HL-60 (cell line): Measurements from ENCODE around the gene JARID2.

Experiments used
- GABPA ChIP-seq: IDR thresholded peaks from 2 replicates; pipeline ENCODE4 v1.6.1; 2012; ENCODE audit warnings: low read depth
- POLR2AphosphoS5 ChIP-seq: IDR thresholded peaks from 2 replicates; pipeline ENCODE4 v1.6.1; 2012; ENCODE audit warnings: low read depth
- SPI1 ChIP-seq: IDR thresholded peaks from 2 replicates; pipeline ENCODE4 v1.6.1; 2012; ENCODE audit warnings: low read depth, mild to moderate bottlenecking, borderline replicate concordance
- TF ChIP-seq, protein P1 (sequence below): IDR thresholded peaks from one replicate; pipeline ENCODE4 v1.5.1; 2011; ENCODE audit warnings: low read length, control low read depth, inconsistent platforms; ENCODE audit not compliant: insufficient read depth
- TF ChIP-seq, protein P2 (sequence below): IDR thresholded peaks from 2 replicates; pipeline ENCODE4 v1.6.1; 2012; ENCODE audit warnings: low read depth; ENCODE audit not compliant: insufficient replicate concordance

DNA sequence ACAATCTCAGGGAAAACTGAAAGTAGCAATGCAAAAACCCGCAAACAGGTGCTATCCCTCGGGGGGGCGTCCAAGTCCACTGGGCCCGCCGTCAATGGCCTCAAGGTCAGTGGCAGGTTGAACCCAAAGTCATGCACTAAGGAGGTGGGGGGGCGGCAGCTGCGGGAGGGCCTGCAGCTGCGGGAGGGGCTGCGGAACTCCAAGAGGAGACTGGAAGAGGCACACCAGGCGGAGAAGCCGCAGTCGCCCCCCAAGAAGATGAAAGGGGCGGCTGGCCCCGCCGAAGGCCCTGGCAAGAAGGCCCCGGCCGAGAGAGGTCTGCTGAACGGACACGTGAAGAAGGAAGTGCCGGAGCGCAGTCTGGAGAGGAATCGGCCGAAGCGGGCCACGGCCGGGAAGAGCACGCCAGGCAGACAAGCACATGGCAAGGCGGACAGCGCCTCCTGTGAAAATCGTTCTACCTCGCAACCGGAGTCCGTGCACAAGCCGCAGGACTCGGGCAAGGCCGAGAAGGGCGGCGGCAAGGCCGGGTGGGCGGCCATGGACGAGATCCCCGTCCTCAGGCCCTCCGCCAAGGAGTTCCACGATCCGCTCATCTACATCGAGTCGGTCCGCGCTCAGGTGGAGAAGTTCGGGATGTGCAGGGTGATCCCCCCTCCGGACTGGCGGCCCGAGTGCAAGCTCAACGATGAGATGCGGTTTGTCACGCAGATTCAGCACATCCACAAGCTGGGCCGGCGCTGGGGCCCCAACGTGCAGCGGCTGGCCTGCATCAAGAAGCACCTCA, 250.7 kb downstream of the JARID2 start:
- TF ChIP-seq, protein P1, sequence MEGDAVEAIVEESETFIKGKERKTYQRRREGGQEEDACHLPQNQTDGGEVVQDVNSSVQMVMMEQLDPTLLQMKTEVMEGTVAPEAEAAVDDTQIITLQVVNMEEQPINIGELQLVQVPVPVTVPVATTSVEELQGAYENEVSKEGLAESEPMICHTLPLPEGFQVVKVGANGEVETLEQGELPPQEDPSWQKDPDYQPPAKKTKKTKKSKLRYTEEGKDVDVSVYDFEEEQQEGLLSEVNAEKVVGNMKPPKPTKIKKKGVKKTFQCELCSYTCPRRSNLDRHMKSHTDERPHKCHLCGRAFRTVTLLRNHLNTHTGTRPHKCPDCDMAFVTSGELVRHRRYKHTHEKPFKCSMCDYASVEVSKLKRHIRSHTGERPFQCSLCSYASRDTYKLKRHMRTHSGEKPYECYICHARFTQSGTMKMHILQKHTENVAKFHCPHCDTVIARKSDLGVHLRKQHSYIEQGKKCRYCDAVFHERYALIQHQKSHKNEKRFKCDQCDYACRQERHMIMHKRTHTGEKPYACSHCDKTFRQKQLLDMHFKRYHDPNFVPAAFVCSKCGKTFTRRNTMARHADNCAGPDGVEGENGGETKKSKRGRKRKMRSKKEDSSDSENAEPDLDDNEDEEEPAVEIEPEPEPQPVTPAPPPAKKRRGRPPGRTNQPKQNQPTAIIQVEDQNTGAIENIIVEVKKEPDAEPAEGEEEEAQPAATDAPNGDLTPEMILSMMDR = no peak
- no peak for TF ChIP-seq POLR2AphosphoS5
- TF ChIP-seq, protein P2, sequence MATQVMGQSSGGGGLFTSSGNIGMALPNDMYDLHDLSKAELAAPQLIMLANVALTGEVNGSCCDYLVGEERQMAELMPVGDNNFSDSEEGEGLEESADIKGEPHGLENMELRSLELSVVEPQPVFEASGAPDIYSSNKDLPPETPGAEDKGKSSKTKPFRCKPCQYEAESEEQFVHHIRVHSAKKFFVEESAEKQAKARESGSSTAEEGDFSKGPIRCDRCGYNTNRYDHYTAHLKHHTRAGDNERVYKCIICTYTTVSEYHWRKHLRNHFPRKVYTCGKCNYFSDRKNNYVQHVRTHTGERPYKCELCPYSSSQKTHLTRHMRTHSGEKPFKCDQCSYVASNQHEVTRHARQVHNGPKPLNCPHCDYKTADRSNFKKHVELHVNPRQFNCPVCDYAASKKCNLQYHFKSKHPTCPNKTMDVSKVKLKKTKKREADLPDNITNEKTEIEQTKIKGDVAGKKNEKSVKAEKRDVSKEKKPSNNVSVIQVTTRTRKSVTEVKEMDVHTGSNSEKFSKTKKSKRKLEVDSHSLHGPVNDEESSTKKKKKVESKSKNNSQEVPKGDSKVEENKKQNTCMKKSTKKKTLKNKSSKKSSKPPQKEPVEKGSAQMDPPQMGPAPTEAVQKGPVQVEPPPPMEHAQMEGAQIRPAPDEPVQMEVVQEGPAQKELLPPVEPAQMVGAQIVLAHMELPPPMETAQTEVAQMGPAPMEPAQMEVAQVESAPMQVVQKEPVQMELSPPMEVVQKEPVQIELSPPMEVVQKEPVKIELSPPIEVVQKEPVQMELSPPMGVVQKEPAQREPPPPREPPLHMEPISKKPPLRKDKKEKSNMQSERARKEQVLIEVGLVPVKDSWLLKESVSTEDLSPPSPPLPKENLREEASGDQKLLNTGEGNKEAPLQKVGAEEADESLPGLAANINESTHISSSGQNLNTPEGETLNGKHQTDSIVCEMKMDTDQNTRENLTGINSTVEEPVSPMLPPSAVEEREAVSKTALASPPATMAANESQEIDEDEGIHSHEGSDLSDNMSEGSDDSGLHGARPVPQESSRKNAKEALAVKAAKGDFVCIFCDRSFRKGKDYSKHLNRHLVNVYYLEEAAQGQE = no peak
- TF ChIP-seq GABPA = no peak
- no peak for TF ChIP-seq SPI1
